Uterus (tissue), 4 donors: ENCODE results near the gene RIT2. TPM values are rescaled to one million over a fixed set of nuclear protein-coding genes. Genes with fewer than 3 reads are reported as not detected.

ENCODE experiments used
- DNase-seq, 2 donors: peaks; one replicate each; pipeline ENCODE4 v3.0.0-alpha.2; 2019 to 2020
- H3K27ac ChIP-seq, 2 donors: fragments of 200-600 bp; sonication (generic); 1 replicate in 1 of 2; 2 replicates in 1 of 2; pipeline ENCODE4 v1.5.1; 2016 to 2018
- H3K27me3 ChIP-seq, 2 donors: fragments of 200-600 bp; sonication (generic); one replicate each; pipeline ENCODE4 v1.5.1; 2018 to 2019; ENCODE audit warnings: control low read depth in 1 of 2
- H3K36me3 ChIP-seq, 2 donors: fragments of 200-600 bp; sonication (generic); one replicate each; pipeline ENCODE4 v1.5.1; 2019; ENCODE audit warnings: control low read depth in 1 of 2
- H3K4me1 ChIP-seq, 2 donors: fragments of 200-600 bp; sonication (generic); one replicate each; pipeline ENCODE4 v1.5.1; 2018 to 2019; ENCODE audit warnings: control low read depth in 1 of 2
- H3K4me3 ChIP-seq, 2 donors: fragments of 200-600 bp; sonication (generic); 1 replicate in 1 of 2; 2 replicates in 1 of 2; pipeline ENCODE4 v1.5.1; 2018 to 2019; ENCODE audit warnings: mild to moderate bottlenecking in 1 of 2
- H3K9me3 ChIP-seq, 2 donors: fragments of 200-600 bp; sonication (generic); one replicate each; pipeline ENCODE4 v1.5.1; 2019; ENCODE audit warnings: control low read depth in 1 of 2
- CTCF ChIP-seq, 4 experiments: fragments of 200-600 bp in 2 of 4; fragments of 450-650 bp in 2 of 4; sonication (generic) in 2 of 4; IDR thresholded peaks; one replicate each; pipeline ENCODE4 v1.5.1; 2016 to 2019; ENCODE audit warnings: antibody characterized with exemption in 4 of 4, mild to moderate bottlenecking in 2 of 4, moderate library complexity in 1 of 4
- POLR2A ChIP-seq, 2 donors: fragments of 450-650 bp; IDR thresholded peaks; one replicate each; pipeline ENCODE4 v1.6.1; 2016; ENCODE audit warnings: antibody characterized with exemption in 2 of 2, mild to moderate bottlenecking in 1 of 2, moderate library complexity in 1 of 2
- intact Hi-C: fragments of 100-400 bp; cut with DNase I; formaldehyde crosslinking; loops from one replicate; pipeline ENCODE4 v1.15.1; 2023; ENCODE audit warnings: low total_unique reads
- total RNA-seq, 4 donors: library from RNA; depleted of rRNA in 3 of 4; stranded (reverse); fragments of >200 nt in 3 of 4; gene quantifications; one replicate each; pipeline versions ENCODE4 v1.1.0 to v1.2.4, GENCODE V29; 2014 to 2023
- donor health status: DM: yes; HTN: yes; CAD: no.

The RIT2 gene
- total RNA-seq, 4 donors from 2014 or later, result not detected

- TF ChIP-seq POLR2A (IDR thresholded peaks at IDR 0.05) (no peak), CTCF (IDR thresholded peaks at IDR 0.05) (no peak)
- DNase-seq, result no peak
- intact Hi-C loops, result no loop called here
These were observed 71.9 kb downstream of the RIT2 start for GRCh38 chr18:43043626-43044025.

GRCh38 chr18:43040281-43040680 is 75.2 kb downstream of the RIT2 start:
- Histone ChIP-seq H3K27me3 (no peaks in the 10 kb centered on the region), H3K9me3 (no peaks in the 10 kb centered on the region), H3K27ac (no peak overlapping the region), H3K4me3 (no peak overlapping the region), H3K4me1 (no peaks in the 10 kb centered on the region), H3K36me3 (no peaks in the 10 kb centered on the region)
- TF ChIP-seq CTCF (IDR thresholded peaks at IDR 0.05), result no peak
- TF ChIP-seq POLR2A (IDR thresholded peaks at IDR 0.05), result no peak
- DNase-seq, result no peak
- intact Hi-C loops, result no loop called here

More at GRCh38 chr18:43043626-43044025, 71.9 kb downstream of the RIT2 start:
- H3K27me3 ChIP-seq, result no peaks in the 10 kb centered on the region
- H3K36me3 ChIP-seq, result no peaks in the 10 kb centered on the region
- H3K27ac ChIP-seq, result no peak overlapping the region
- no peaks in the 10 kb centered on the region for H3K4me1 ChIP-seq
- no peak overlapping the region for H3K4me3 ChIP-seq
- no peaks in the 10 kb centered on the region for H3K9me3 ChIP-seq

- no peak overlapping the region for H3K27ac ChIP-seq
- TF ChIP-seq CTCF (IDR thresholded peaks at IDR 0.05), result no peak
- TF ChIP-seq POLR2A (IDR thresholded peaks at IDR 0.05), result no peak
- DNase-seq, result no peak
These were observed 80.6 kb downstream of the RIT2 start for GRCh38 chr18:43034683-43035500.

GRCh38 chr18:43031169-43031568 is 84.3 kb downstream of the RIT2 start:
- Histone ChIP-seq H3K27me3 (no peaks in the 10 kb centered on the region), H3K4me3 (no peak overlapping the region), H3K36me3 (no peaks in the 10 kb centered on the region), H3K9me3 (no peaks in the 10 kb centered on the region), H3K27ac (no peak overlapping the region), H3K4me1 (no peaks in the 10 kb centered on the region)
- DNase-seq, result no peak
- TF ChIP-seq CTCF (IDR thresholded peaks at IDR 0.05) (no peak), POLR2A (IDR thresholded peaks at IDR 0.05) (no peak)
- intact Hi-C loops, result no loop called here

More at GRCh38 chr18:43034683-43035500, 80.6 kb downstream of the RIT2 start:
- Histone ChIP-seq H3K4me3 (no peak overlapping the region), H3K27me3 (no peaks in the 10 kb centered on the region), H3K4me1 (no peaks in the 10 kb centered on the region), H3K9me3 (no peaks in the 10 kb centered on the region), H3K36me3 (no peaks in the 10 kb centered on the region)
- intact Hi-C loops, result no loop called here

- Histone ChIP-seq H3K9me3 (no peaks in the 10 kb centered on the region), H3K4me1 (no peaks in the 10 kb centered on the region), H3K36me3 (no peaks in the 10 kb centered on the region), H3K27ac (no peak overlapping the region), H3K27me3 (no peaks in the 10 kb centered on the region), H3K4me3 (no peak overlapping the region)
- intact Hi-C loops, result no loop called here
- TF ChIP-seq CTCF (IDR thresholded peaks at IDR 0.05) (no peak), POLR2A (IDR thresholded peaks at IDR 0.05) (no peak)
- no peak for DNase-seq
These were observed 86.1 kb downstream of the RIT2 start for GRCh38 chr18:43029414-43029813.
